Daoy (cell line): ENCODE measurements around the gene C19orf85. TPM values are rescaled to one million over a fixed set of nuclear protein-coding genes. Genes with fewer than 3 reads are reported as not detected.
"Not testable (repeated sequence)": the region's sequence is repeated elsewhere in the genome, so short reads cannot be mapped to it uniquely, and the experiment has no call there.

Experiments used
- DNase-seq: peaks from one replicate; pipeline ENCODE4 v3.0.0-alpha.2; 2015; ENCODE audit warnings: low read depth
- total RNA-seq: library from RNA; depleted of rRNA; stranded (reverse); fragments of >200 nt; shearing (Covaris generic); gene quantifications from 2 replicates; pipeline ENCODE4 v1.2.3, GENCODE V29; 2014; rRNA removed

Gene C19orf85
- total RNA-seq, result not detected in 2 replicates

DNA sequence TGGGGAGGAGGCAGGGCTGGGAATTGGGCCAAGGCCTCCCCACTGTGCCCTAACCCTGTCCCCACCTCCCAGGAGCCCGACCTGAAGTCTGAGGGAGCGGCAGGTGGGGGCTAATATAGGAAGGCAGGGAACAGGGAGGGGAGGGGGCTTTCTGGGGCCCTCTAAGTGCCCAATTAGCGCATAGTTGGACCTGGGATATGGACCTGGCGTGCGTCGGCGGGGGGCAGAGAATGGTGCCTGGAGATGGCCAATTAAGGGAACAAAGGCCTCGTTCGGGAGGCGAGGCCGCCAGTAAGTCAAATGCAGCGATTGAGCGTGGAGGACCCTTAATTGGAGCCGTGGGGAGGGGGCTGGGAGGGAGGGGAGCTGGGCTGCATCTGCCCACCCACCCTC lies at the start of gene C19orf85:
Gene C19orf85 (minus strand): TSS at position 90 of the 393 bp plus-strand sequence. CDS start 197 bp downstream, outside the sequence.
- DNase-seq, result no peak

DNA sequence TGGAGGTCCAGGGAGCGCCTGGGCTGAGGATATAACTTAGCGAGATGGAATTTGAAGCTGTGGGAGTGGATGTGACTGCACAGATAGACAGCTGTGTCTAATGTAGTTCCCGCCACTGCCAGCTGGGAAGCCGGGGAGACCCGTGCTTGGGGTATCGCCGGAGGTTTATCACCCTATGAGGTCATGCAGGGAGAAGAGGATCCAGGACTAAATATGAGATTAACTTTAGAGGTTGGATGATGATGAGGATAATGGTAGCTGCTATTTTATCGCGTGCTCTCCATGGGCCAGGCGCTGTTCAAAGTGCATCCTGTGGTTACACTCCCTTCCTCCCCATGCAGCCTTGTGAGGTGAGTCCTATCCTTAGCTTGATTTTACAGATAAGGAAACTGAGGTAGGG lies 43.6 kb upstream of the C19orf85 start:
- no peak for DNase-seq

DNA sequence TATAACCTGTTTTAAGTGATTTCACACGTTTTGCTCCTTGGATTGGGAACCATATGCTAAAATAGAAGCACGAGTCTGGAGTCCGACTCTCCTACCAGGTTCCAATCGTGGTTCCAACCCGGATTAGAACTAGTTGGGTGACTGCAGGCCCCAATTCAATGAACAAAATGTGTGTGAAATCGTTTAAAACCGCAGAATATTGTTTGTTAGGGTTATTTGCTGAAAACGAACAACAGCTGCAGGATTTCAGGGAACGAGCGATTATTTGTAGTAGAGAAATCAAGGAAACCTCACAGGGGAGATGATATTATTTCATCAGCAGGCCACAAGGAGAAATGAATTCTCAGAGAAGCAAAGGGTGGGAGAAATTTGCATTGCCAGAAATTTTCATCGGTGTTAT lies 40.4 kb upstream of the C19orf85 start:
- no peak for DNase-seq

DNA sequence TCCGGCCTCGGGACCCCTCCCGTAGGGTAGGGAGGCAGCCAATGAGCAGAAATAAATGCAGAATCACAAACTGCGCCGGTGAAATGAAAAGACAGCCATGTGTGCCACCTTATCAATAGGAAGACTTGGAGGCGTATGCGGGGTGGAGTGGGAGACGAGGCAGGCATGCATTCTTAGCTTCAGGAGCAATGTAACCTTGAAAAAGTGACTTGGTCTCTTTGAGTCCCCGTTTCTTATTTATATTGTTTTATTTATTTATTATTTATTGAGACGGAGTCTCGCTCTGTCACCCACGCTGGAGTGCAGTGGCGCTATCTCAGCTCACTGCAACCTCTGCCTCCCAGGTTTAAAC lies 39.7 kb upstream of the C19orf85 start:
- DNase-seq, result no peak

DNA sequence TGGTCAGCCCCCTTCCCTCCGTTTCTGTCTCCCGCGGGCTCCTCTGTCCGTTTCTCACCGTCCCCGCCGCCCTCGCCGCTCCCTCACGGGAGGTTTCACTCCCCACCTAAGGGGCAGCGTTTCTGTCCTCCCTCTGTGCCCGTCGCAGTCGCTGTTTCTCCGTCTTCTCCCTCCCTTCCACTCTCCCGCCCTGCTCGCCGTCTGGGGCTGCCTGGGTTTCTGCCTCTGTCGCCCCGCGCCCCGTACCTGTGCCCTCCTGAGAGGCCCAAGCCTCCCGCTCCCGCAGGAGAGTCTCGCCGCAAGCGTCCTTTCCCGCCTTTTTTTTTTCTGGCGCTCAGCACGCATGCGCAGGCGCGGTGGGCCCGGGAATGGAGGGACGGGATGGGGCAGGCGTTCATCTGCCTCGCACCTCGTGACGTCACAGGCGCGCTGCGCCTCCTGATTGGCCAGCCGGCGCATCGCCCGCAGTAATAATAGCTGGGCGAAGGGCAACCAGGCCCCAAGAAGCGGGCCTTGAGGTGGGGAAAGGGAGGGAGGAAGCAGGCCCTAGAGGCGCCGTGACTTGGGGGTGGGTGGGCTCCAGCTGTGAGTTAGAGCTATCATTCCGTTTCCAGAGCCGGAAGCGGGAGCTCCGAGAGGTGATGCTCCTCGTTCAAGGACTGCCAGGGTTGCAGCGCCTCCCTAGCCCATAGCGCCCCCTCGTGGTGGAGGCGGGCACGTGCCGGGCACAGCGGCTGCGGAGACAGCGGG lies 39.1 kb upstream of the C19orf85 start:
- DNase-seq, result peak; percentile 96

DNA sequence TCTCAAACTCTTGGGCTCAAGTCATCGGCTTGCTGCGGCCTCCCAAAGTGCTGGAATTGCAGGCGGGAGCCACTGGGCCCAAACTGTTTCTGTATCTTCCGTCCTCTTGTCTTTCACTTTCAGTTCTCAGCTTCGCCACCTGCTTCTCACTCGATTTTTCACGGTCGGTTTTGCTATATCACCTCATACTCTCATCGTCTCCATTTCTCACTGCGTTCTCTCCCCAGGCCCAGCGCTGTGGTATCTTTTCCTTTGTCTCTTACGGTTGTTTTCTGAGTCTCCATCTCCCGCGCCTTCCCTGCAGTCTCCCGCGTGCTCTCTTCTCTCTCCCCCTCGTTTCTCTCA lies 38.6 kb upstream of the C19orf85 start:
- DNase-seq, result no peak

DNA sequence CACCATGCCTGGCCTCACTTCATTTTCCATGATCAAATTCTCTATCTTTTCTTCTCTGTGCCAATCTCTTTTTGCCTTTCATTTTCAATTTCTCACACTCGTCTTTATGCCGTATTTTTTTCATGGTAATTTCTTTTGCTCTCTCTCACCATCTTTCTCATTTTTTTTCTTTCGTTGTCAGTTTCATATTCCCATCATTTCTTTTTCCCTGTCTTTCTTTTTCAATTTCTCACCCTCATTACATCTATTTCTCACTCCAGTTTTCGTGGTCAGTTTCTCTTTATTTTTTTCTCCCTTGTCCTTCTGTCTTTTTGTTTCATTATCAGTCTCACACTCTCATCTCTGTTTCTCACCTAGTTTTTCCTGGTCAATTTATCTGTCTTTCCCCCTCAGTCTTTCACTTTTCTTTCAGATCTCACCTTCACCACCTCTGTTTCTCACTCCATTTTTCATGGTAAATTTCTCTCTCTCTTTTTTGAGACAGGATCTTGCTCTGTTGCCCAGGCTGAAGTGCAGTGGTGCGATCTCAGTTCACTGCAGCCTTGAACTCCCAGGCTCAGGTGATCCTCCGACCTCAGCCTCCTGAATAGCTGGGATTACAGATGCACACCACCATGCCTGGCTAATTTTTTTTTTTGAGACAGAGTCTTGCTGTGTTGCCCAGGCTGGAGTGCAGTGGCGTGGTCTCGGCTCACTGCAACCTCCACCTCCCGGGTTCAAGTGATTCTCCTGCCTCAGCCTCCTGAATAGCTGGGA lies 37.8 kb upstream of the C19orf85 start:
- DNase-seq, result no peak

DNA sequence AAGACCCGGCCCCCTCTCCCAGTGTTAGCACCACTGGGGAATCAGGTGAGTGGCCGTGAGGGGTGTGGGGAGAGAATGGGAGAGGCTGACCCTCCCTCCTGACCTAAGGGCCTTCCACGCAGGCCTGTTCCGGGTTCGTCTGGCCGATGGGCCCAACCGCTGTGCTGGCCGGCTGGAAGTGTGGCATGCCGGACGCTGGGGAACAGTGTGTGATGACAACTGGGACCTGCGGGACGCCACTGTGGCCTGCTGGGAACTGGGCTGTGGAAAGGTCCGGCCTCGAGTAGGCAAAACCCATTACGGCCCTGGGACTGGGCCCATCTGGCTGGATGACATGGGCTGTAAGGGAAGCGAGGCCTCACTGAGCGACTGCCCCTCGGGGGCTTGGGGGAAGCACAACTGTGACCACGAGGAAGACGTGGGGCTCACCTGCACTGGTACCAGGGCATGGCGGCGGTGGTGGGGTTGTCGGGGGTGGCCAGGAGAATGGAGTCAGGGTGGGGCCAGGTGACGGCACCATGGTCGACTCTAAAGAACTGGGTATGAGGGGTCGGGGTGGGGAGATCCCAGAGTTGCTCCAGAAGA lies 35.9 kb upstream of the C19orf85 start:
- DNase-seq, result no peak

DNA sequence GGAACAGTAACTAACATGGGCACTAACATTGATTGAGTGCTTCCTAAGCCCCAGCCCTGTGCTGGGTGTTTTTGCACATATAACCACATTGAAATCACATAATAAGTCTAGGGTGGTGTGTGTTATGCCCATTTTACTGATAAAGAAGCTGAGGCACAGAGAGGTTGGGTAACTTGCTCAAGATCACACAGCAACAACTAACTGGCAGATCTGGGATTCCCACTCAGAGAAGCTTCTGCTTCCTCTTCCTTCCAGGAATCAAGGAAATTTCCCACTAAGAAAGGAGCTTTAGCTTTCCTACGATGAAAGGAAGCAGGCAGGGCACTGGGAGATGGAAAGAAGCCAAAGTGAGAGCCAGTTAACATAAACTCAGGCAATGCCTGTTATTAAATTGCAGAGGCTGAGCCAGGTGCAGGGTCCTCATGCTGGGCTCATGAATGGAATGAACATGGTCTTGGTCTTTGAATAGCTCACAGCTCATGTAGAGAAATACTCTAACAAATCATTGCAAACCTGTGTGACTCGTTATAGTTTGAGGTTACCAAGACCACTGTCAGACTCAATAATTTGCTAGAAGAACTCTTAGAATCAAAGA lies 33.8 kb upstream of the C19orf85 start:
- DNase-seq, result no peak

DNA sequence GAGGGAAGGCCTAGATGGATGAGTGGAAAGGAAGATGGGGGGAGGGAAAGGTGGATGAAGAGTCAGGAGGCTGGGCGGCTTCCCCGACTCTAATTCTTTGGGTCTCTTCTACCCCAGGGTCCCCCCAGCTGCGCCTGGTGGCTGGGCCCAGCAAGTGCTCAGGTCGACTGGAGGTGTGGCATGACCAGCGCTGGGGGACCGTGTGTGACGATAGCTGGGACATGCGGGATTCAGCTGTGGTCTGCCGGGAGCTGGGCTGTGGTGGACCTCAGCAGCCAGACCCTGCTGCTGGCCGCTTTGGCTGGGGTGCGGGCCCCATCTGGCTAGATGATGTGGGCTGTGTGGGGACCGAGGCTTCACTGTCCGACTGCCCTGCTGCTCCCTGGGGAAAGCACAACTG lies 33.2 kb upstream of the C19orf85 start:
- no peak for DNase-seq

DNA sequence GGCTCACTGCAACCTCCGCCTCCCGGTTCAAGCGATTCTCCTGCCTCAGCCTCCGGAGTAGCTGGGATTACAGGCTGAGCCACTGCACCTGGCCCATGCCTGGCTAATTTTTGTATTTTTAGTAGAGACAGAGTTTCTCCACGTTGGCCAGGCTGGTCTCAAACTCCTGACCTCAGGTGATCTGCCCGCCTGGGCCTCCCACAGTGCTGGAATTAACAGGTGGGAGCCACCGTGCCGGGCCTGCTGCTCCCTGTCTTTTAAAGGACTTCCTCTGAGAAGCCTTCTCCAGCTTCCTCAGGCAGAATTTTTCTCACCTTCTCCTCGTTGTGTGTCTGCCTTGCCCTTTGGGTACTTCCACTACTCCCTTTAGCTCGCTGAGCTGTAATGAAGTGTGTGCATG lies 32.3 kb upstream of the C19orf85 start:
- not testable (repeated sequence) for DNase-seq

DNA sequence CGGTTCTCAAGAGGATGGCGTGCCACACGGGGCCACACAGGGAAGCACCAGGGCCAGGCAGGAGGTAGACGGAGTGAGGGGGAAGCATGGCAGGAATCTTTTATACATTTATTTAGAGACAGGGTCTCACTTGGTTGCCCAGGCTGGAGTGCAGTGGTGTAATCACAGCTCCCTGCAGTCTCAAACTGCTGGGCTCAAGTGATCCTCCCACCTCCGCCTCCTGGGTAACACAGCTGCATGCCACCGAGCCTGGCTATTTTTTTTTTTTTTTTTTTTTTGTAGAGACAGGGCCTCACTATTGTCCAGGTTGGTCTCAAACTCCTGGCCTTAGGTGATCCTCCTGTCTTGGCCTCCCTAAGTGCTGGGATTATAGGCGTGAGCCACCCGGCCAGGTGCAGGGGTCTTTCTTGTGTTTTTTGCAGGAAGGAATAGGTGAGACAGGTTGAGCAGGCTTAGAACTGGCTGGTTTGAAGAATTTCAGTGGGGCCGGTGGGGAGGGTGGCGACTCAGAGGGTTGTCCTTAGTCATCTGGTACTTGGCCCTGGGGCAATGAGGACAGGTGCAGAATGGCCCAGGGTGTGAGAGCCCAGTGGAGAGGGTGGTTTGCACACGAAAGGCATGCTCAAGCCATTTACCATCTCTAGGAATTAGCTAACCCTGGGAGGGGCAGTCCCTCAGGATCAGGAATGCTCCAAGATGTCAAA lies 31.2 kb upstream of the C19orf85 start:
- no peak for DNase-seq

DNA sequence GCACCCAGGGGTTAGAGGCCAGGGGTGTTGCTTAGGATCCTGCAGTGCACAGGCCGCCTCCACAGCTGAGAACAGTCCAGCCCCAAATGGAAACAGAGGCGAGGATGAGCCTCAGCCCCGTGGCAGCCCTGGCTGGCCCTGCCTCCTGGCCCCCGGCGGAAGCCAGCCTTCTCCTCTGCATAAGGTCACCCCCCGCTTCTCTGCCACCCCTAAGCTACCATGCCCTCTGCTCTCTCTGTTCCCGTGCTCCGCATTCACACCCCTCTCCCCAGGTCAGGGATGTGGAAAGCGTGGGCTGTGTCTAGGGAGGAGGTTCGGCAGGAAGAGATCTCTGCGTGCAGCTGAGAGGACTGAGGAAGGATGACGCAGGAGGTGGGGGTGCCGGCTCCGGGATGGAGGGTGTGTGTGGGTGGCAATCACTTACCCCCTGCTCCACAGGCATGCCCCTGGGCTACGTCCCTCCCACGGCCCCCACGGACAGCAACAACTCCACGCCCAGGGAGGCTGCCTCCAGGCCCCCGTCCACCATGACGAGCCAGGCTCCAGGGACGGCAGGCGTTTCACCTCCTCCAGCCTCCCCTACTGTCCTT lies 29.7 kb upstream of the C19orf85 start:
- peak; percentile 85 for DNase-seq

DNA sequence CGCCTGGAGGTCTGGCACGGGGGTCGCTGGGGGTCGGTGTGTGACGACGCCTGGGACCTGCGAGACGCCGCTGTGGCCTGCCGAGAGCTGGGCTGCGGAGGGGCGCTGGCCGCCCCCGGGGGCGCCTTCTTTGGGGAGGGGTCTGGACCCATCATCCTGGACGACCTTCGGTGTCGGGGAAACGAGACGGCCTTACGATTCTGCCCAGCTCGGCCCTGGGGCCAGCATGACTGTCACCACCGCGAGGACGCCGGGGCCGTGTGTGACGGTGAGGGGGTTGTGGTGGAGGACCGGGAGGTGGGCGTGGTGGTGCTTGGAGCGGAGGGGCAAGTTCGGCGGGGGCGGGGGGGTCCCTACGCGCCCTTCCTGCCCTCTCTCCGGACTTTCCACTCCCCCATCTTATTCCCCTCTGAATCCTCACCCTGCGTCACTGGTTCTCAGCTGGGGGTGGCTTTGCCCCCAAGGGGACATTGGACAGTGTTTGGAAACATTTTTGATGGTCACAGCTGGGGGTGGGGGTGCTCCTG lies 29.2 kb upstream of the C19orf85 start:
- no peak for DNase-seq

DNA sequence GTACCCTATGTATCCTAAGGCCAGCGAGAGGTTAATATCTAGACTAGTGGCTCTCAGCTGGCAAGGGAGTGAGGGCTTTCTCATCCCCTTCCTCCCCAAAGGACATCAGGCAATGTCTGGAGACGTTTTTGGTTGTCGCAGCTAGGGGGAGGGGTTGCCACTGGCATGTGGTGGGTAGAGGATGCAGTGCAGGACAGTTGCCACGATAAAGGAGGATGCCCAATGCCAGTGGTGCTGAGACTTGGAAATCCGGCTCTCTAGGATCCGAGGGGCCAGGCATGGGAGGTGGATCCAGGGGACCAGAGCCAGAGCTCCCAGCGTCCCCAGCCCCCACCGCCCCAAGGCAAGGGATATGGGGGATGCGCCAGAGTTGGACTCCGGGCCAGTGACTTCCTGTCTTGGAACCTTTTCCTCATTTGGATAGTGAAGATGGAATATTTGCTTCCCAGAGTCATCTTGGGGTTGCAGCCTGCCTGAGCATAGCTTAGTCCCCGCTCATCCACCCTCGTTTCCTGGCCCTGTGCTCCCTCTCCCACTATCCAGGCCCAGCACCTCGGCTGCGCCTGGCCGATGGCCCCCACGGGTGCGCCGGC lies 28.6 kb upstream of the C19orf85 start:
- peak; percentile 59 for DNase-seq

DNA sequence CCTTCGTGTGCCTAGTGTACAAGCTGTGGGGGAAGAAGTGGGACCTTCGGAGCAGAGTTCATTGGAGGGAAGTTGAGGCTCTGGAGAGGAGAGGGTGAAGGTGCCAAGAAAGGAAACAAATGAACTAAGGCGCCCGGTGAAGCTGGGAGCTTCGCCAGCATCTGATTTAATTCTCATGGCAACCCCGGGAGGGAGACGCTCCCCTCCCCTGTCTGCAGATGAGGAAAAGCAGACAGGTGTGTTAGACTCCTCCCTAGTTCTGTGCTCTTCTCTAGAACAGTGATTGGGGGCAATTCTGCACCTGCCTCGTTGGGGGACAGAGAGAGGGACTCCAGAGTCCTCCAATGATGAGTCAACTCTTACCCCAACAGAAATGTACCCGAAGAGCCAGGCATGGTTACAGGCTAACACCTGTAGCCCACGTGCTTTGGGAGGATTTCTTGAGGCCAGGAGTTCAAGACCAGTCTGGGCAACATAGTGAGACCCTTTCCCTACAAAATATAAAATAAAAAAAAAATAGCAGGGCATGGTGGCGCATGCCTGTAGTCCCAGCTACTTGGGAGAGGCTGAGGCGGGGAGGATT lies 27.9 kb upstream of the C19orf85 start:
- no peak for DNase-seq

DNA sequence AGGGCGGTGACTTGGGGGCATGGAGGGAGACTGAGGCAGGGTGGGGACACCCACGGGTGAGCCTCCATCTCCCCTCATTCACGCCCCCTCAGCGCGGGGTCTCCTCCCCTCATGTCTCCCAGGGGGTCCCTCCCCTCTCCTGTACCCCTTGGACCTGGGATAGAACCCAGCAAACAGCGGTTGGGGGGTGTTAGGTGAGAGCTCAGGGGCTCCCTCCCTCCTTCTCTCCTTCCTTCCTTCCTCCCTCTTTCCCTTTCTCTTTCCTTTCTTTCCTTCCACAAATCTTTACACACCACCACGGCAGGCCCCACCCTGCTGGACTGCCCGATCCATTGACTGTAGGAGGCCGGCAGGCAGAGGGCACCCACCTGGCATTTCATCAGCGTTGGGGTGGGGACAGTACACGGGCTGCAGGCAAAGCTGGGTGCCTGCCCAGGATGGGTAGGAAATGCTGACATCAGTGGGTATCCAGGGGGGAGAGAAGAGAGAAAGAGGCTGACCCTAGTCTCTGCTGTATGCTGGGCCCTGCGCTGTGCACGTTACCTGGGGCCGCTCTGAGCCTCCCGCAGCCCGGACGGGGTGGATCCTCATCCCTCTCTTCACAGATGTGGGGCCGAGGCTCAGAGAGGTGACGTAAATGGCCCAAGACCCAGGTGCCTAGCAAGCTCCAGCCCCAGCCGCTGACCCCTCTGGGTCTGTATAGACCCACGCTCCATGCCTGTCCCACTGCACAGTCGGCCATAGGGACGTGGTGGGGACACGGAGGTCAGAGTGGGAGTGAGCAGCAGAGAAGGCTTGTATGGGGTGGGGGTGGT lies 27.2 kb upstream of the C19orf85 start:
- no peak for DNase-seq

DNA sequence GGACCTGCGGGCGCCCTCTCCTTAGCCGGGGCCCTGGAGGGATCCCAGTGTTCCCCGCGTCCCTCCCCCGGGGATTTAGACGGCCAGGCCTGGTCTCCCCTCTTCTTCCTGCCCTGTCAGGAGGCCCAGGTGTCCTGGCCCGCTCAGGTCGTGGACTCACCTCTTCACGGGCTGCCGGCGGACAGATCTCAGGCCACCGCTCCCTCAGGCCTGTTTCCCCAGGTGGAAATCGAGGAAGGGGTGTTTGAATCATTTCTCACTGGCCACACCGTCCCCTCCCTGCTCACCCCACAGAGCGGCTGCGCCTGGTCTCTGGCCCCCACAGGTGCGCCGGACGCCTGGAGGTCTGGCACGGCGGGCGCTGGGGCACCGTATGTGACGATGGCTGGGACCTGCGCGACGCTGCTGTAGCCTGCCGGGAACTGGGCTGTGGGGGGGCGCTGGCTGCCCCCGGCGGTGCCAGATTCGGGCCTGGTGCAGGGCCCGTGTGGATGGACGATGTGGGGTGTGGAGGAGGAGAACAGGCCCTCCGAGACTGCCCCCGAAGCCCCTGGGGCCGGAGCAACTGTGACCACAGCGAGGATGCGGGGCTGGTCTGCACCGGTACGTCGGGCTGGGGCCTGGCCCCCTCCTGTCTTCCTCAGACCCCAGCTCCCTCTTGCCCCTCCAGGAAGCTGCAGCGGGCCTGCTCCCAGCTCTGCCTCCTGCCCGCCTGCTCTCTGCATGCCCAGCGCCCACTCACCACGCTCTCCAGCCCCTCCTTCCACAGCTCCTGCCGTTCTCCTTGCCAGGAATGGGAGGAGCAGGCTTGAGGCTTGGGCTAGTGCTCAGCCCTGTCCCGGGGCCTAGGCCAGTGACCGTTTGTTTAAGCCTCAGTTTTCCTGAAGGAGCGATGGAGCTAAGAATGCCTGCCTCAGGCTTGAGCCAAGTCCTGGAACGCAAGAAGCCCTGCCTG lies 26.2 kb upstream of the C19orf85 start:
- DNase-seq, result no peak
